ENCODE data around the gene BOLA1.
"Not testable (repeated sequence)": the region's sequence is repeated elsewhere in the genome, so short reads cannot be mapped to it uniquely, and the experiment has no call there.

BOLA1 gene

GRCh38 chr1:149931212-149931790 lies 31.9 kb downstream of the BOLA1 start:
- no peak for DNase-seq (ENCODE audit: low spot score)

GRCh38 chr1:149932474-149932873 lies 33.1 kb downstream of the BOLA1 start:
- DNase-seq (ENCODE audit: low spot score): no peak

- no peak for DNase-seq (ENCODE audit: low spot score)
These were observed 33.8 kb downstream of the BOLA1 start for GRCh38 chr1:149933208-149933607.

- DNase-seq (ENCODE audit: low spot score): no peak
These were observed 35.0 kb downstream of the BOLA1 start for GRCh38 chr1:149934356-149934755.

GRCh38 chr1:149936170-149936991 lies 37.0 kb downstream of the BOLA1 start, which contains the start of gene MTMR11:
Gene MTMR11, minus strand, starts transcription at chr1:149936879. Its CDS starts 232 bp downstream, at chr1:149936647.
- no peak for DNase-seq (ENCODE audit: low spot score)

GRCh38 chr1:149936992-149937705 lies 37.8 kb downstream of the BOLA1 start:
- no peak for DNase-seq (ENCODE audit: low spot score)

- DNase-seq (ENCODE audit: low spot score): no peak
These were observed 38.4 kb downstream of the BOLA1 start for GRCh38 chr1:149937759-149938158.

GRCh38 chr1:149938668-149939003 lies 39.3 kb downstream of the BOLA1 start:
- DNase-seq (ENCODE audit: low spot score): not testable (repeated sequence)

- no peak for DNase-seq (ENCODE audit: low spot score)
These were observed 41.1 kb downstream of the BOLA1 start for GRCh38 chr1:149940427-149940826.

GRCh38 chr1:149942207-149942606 lies 42.8 kb downstream of the BOLA1 start:
- DNase-seq (ENCODE audit: low spot score): no peak

- DNase-seq (ENCODE audit: low spot score): no peak
These were observed 43.5 kb downstream of the BOLA1 start for GRCh38 chr1:149942885-149943284.

- DNase-seq (ENCODE audit: low spot score): peak; percentile 62
These were observed 45.8 kb downstream of the BOLA1 start for GRCh38 chr1:149945206-149945605.

GRCh38 chr1:149949911-149950310 lies 50.5 kb downstream of the BOLA1 start:
- no peak for DNase-seq (ENCODE audit: low spot score)

Data from globus pallidus (tissue), 1 donor.